BLaER1 (cell line): ENCODE measurements around the gene ATP2B2.

Experiments used
- H3K27ac ChIP-seq: shearing (Covaris generic); formaldehyde crosslinking; 2 replicates; pipeline ENCODE4 v1.8.1; 2022
- H3K27me3 ChIP-seq: shearing (Covaris generic); formaldehyde crosslinking; 2 replicates; pipeline ENCODE4 v1.8.1; 2022
- H3K36me3 ChIP-seq: shearing (Covaris generic); formaldehyde crosslinking; 2 replicates; pipeline ENCODE4 v1.8.1; 2022
- H3K4me1 ChIP-seq: shearing (Covaris generic); formaldehyde crosslinking; 2 replicates; pipeline ENCODE4 v1.8.1; 2022
- H3K4me2 ChIP-seq: shearing (Covaris generic); formaldehyde crosslinking; 2 replicates; pipeline ENCODE4 v1.8.1; 2022
- H3K4me3 ChIP-seq: shearing (Covaris generic); formaldehyde crosslinking; 2 replicates; pipeline ENCODE4 v1.8.1; 2022
- H3K9ac ChIP-seq: shearing (Covaris generic); formaldehyde crosslinking; 2 replicates; pipeline ENCODE4 v1.8.1; 2022
- H3K9me3 ChIP-seq: shearing (Covaris generic); formaldehyde crosslinking; 2 replicates; pipeline ENCODE4 v1.8.1; 2022
- H4K20me1 ChIP-seq: shearing (Covaris generic); formaldehyde crosslinking; 2 replicates; pipeline ENCODE4 v1.8.1; 2022
- Cebpa-rat ChIP-seq: shearing (Covaris generic); IDR thresholded peaks from 2 replicates; pipeline ENCODE4 v1.8.1; 2022

Gene ATP2B2

GRCh38 chr3:10513306-10513705 is 7.9 kb upstream of the ATP2B2 start:
- peaks cover 36% of the 10 kb centered on the region for H3K4me1 ChIP-seq

GRCh38 chr3:10512687-10513086 is 7.3 kb upstream of the ATP2B2 start:
- no peak for TF ChIP-seq Cebpa-rat
- peaks cover 35% of the 10 kb centered on the region for H3K4me1 ChIP-seq
- H3K9me3 ChIP-seq, result no peaks in the 10 kb centered on the region
- no peak overlapping the region for H3K4me3 ChIP-seq
- H3K9ac ChIP-seq, result no peak overlapping the region
- H3K27me3 ChIP-seq, result no peaks in the 10 kb centered on the region
- no peaks in the 10 kb centered on the region for H4K20me1 ChIP-seq
- H3K36me3 ChIP-seq, result no peaks in the 10 kb centered on the region
- H3K27ac ChIP-seq, result no peak overlapping the region
- no peak overlapping the region for H3K4me2 ChIP-seq

More at GRCh38 chr3:10513306-10513705, 7.9 kb upstream of the ATP2B2 start:
- Histone ChIP-seq H3K9ac (no peak overlapping the region), H3K27me3 (no peaks in the 10 kb centered on the region), H3K4me2 (no peak overlapping the region), H4K20me1 (no peaks in the 10 kb centered on the region), H3K9me3 (no peaks in the 10 kb centered on the region), H3K27ac (no peak overlapping the region), H3K36me3 (no peaks in the 10 kb centered on the region), H3K4me3 (no peak overlapping the region)
- no peak for TF ChIP-seq Cebpa-rat

- Histone ChIP-seq H3K4me3 (no peak overlapping the region), H3K27ac (no peak overlapping the region), H3K9me3 (no peaks in the 10 kb centered on the region), H3K36me3 (no peaks in the 10 kb centered on the region), H3K9ac (no peak overlapping the region), H4K20me1 (no peaks in the 10 kb centered on the region), H3K27me3 (no peaks in the 10 kb centered on the region), H3K4me1 (peaks cover 33% of the 10 kb centered on the region), H3K4me2 (no peak overlapping the region)
- no peak for TF ChIP-seq Cebpa-rat
Measured at GRCh38 chr3:10511809-10512494, 6.6 kb upstream of the ATP2B2 start.

- H3K36me3 ChIP-seq, result no peaks in the 10 kb centered on the region
- no peaks in the 10 kb centered on the region for H3K27me3 ChIP-seq
- H3K4me3 ChIP-seq, result no peak overlapping the region
- H3K27ac ChIP-seq, result 0 out of 2 replicates have a peak overlapping the region, but pooled peaks have one; percentile 9
- no peaks in the 10 kb centered on the region for H4K20me1 ChIP-seq
- no peaks in the 10 kb centered on the region for H3K9me3 ChIP-seq
- peaks cover 33% of the 10 kb centered on the region for H3K4me1 ChIP-seq
- TF ChIP-seq Cebpa-rat, result no peak
- H3K9ac ChIP-seq, result no peak overlapping the region
- no peak overlapping the region for H3K4me2 ChIP-seq
Measured at GRCh38 chr3:10510743-10511432, 5.5 kb upstream of the ATP2B2 start.

- no peaks in the 10 kb centered on the region for H3K36me3 ChIP-seq
- no peak overlapping the region for H3K4me2 ChIP-seq
- H3K27me3 ChIP-seq, result no peaks in the 10 kb centered on the region
- H4K20me1 ChIP-seq, result no peaks in the 10 kb centered on the region
- H3K4me1 ChIP-seq, result peaks cover 28% of the 10 kb centered on the region
- H3K9me3 ChIP-seq, result no peaks in the 10 kb centered on the region
- H3K9ac ChIP-seq, result no peak overlapping the region
- 0 out of 2 replicates have a peak overlapping the region, but pooled peaks have one; percentile 9 for H3K27ac ChIP-seq
- no peak overlapping the region for H3K4me3 ChIP-seq
- TF ChIP-seq Cebpa-rat, result no peak
Measured at GRCh38 chr3:10510086-10510742, 4.8 kb upstream of the ATP2B2 start.

GRCh38 chr3:10509325-10509724 is 3.9 kb upstream of the ATP2B2 start:
- no peaks in the 10 kb centered on the region for H3K27me3 ChIP-seq
- no peaks in the 10 kb centered on the region for H4K20me1 ChIP-seq
- no peak overlapping the region for H3K4me3 ChIP-seq
- no peaks in the 10 kb centered on the region for H3K36me3 ChIP-seq
- H3K4me2 ChIP-seq, result no peak overlapping the region
- no peaks in the 10 kb centered on the region for H3K9me3 ChIP-seq
- H3K9ac ChIP-seq, result no peak overlapping the region
- H3K27ac ChIP-seq, result no peak overlapping the region
- TF ChIP-seq Cebpa-rat, result no peak
- peaks cover 28% of the 10 kb centered on the region for H3K4me1 ChIP-seq

GRCh38 chr3:10508619-10509260 is 3.4 kb upstream of the ATP2B2 start:
- H3K27me3 ChIP-seq, result no peaks in the 10 kb centered on the region
- H3K9ac ChIP-seq, result no peak overlapping the region
- H3K36me3 ChIP-seq, result no peaks in the 10 kb centered on the region
- no peak for TF ChIP-seq Cebpa-rat
- H4K20me1 ChIP-seq, result no peaks in the 10 kb centered on the region
- no peak overlapping the region for H3K4me2 ChIP-seq
- no peaks in the 10 kb centered on the region for H3K9me3 ChIP-seq
- H3K4me1 ChIP-seq, result peaks cover 33% of the 10 kb centered on the region
- no peak overlapping the region for H3K27ac ChIP-seq
- H3K4me3 ChIP-seq, result no peak overlapping the region

- no peak overlapping the region for H3K4me3 ChIP-seq
- TF ChIP-seq Cebpa-rat, result no peak
- H3K9ac ChIP-seq, result no peak overlapping the region
- H3K27ac ChIP-seq, result no peak overlapping the region
- H3K4me2 ChIP-seq, result no peak overlapping the region
- peaks cover 38% of the 10 kb centered on the region for H3K4me1 ChIP-seq
- H3K36me3 ChIP-seq, result no peaks in the 10 kb centered on the region
- no peaks in the 10 kb centered on the region for H3K27me3 ChIP-seq
- no peaks in the 10 kb centered on the region for H4K20me1 ChIP-seq
- H3K9me3 ChIP-seq, result no peaks in the 10 kb centered on the region
Measured at GRCh38 chr3:10508235-10508618, 2.8 kb upstream of the ATP2B2 start.

GRCh38 chr3:10507331-10507730 is 1.9 kb upstream of the ATP2B2 start:
- Histone ChIP-seq H3K4me2 (no peak overlapping the region), H3K9me3 (no peaks in the 10 kb centered on the region), H3K4me1 (peaks cover 47% of the 10 kb centered on the region), H3K27me3 (no peaks in the 10 kb centered on the region), H3K9ac (no peak overlapping the region), H4K20me1 (no peaks in the 10 kb centered on the region), H3K4me3 (no peak overlapping the region), H3K27ac (no peak overlapping the region), H3K36me3 (no peaks in the 10 kb centered on the region)
- no peak for TF ChIP-seq Cebpa-rat
